GM19328 (cell line): ENCODE measurements around the gene PRSS36.

Source experiments
- ATAC-seq: cut with Tn5 transposase; IDR thresholded peaks from one replicate; pipeline ENCODE4 v1.9.1; 2021; ENCODE audit warnings: mild to moderate bottlenecking, moderate library complexity; ENCODE audit not compliant: unreplicated experiment

PRSS36 gene

GRCh38 chr16:31128711-31129567 lies 20.9 kb downstream of the PRSS36 start:
- ATAC-seq: no peak

GRCh38 chr16:31127182-31127581 lies 22.7 kb downstream of the PRSS36 start:
- no peak for ATAC-seq

- ATAC-seq: no peak
These were observed 24.0 kb downstream of the PRSS36 start for GRCh38 chr16:31125844-31126243.

- no peak for ATAC-seq
These were observed 29.7 kb downstream of the PRSS36 start for GRCh38 chr16:31120129-31120528.

GRCh38 chr16:31118223-31119155 lies 31.4 kb downstream of the PRSS36 start:
- no peak for ATAC-seq

DNA sequence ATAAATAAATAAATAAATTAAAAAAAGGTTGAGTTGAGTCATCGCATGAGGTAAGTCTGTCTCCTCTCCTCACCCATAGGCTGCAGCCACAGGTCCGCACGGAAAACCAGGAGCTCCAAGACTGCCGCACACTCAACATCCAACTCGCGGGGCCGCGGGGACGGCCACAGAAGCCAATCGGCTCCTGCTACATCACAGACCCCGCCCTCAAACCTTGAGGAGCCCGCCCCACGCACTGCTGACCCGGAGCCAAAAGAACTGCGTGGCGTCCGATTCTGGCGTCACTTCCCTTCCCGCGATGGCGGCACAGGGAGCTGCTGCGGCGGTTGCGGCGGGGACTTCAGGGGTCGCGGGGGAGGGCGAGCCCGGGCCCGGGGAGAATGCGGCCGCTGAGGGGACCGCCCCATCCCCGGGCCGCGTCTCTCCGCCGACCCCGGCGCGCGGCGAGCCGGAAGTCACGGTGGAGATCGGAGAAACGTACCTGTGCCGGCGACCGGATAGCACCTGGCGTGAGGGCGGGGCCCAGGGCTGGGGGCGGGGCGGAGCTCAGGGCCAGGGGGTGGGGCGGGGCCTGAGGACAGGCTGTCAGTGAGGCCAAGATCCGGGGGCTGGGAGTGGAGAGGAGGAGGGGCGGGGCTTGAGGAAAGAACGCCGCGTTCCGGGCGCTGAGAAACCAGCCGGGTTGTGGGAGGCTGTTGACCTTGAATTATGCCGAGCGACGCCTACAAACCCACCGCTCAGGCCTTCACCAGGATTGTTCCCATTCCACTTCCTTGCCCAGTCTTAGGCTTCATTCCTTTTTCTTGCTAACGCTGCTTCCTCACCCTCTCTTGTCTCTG lies 32.3 kb downstream of the PRSS36 start, which contains the start of gene KAT8:
Gene KAT8, plus strand, starts transcription at position 281 of the 839 bp plus-strand sequence. Its CDS starts 18 bp downstream, at position 299.
- peak; percentile 89 for ATAC-seq

DNA sequence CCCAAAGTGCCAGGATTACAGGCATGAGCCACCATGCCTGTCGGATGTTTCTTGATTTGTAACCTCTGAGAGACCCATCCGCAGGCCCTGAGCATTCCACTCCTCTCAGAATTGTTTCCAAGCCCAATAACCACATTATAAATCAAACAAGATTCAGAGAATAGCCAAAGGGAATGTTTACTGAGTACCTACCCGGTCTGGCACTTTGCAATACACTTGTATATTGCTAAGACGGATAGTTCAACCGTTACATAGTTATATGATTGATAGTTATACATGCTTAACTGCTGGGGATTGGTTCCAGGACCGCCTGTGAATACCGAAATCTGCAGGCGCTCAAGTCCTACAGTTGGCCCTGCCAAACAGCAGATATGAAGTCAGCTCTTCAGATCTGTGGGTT lies 35.4 kb downstream of the PRSS36 start:
- ATAC-seq: no peak

DNA sequence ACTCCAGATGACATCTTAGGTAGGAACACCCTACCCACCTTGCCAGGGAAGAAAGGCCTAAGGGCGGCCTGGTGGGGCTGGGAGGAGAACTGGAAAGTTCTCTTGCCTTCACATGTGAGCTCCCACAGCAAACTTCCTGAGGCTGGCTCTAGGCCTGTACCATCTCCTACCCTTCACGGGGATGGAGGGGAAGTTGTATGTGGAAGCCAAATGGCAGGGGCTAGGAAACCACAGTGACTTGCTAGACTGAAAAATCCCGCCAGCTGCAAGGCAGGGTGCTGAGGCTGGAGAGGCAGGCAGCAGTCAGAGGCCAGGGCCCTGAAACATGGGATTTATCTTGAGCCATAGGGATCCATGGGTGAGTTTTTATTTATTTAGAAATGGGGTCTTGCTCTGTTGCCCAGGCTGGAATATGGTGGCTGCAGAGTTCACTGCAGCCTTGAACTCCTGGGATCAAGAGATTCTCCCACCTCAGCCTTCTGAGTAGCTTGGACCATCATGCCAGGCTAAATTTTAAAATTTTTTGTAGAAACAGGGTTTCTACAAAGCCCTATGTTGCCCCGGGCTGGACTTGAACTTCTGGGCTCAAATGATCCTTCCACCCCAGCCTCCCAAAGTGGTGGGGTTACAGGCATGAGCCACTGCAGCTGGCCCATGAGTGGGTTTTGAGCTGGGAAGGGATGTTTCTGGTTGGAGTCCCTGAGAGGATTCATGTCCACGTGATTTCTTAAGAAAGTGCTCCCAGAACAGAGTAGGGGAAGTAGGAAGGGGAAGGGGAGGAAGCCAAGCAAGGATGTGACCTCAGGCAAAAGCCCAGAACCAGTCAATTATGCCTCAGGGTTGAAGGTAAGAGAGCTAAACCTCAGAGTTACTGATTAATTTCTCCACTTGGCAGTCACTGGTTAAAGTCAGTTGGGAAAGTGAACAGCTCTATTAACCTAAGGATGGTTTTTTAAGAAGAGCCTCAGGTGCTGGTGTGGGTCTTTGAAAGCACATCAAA lies 36.4 kb downstream of the PRSS36 start:
- no peak for ATAC-seq

GRCh38 chr16:31112711-31113110 lies 37.2 kb downstream of the PRSS36 start:
- no peak for ATAC-seq

- no peak for ATAC-seq
These were observed 37.9 kb downstream of the PRSS36 start for GRCh38 chr16:31111881-31112466.

DNA sequence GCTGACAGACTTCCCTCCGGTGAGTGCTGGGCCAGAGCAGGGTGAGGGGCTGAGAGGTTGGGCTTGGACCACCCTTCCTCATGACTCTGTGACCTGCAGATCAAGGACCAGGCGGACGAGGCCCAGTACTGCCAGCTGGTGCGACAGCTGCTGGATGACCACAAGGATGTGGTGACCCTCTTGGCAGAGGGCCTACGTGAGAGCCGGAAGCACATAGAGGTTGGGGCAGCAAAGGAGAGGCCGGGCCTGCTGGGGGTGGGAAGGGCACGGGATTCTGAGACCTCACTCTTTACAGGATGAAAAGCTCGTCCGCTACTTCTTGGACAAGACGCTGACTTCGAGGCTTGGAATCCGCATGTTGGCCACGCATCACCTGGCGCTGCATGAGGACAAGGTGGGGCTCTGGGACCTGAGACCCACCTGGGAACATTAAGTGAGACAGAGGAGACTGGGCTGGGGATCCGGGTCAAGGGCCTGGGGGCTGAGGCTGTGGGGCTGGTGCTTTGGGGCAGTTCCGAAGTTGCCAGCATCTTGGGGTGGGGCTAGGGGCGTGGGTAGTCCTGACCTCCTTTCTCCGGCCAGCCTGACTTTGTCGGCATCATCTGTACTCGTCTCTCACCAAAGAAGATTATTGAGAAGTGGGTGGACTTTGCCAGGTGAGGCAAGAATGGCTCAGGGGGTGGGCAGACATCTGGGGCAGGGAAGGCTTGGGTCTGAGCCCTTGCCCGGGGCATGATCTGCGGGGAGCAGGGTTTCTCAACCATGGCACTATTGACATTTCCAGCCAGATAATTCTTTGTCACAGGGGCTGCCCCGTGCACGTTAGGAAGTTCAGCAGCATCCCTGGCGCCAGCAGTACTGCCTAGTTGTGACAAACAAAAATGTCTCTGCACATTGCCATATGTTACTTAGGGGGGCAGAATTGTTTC lies 39.5 kb downstream of the PRSS36 start:
- no peak for ATAC-seq

- ATAC-seq: no peak
These were observed 40.2 kb downstream of the PRSS36 start for GRCh38 chr16:31109622-31110021.

DNA sequence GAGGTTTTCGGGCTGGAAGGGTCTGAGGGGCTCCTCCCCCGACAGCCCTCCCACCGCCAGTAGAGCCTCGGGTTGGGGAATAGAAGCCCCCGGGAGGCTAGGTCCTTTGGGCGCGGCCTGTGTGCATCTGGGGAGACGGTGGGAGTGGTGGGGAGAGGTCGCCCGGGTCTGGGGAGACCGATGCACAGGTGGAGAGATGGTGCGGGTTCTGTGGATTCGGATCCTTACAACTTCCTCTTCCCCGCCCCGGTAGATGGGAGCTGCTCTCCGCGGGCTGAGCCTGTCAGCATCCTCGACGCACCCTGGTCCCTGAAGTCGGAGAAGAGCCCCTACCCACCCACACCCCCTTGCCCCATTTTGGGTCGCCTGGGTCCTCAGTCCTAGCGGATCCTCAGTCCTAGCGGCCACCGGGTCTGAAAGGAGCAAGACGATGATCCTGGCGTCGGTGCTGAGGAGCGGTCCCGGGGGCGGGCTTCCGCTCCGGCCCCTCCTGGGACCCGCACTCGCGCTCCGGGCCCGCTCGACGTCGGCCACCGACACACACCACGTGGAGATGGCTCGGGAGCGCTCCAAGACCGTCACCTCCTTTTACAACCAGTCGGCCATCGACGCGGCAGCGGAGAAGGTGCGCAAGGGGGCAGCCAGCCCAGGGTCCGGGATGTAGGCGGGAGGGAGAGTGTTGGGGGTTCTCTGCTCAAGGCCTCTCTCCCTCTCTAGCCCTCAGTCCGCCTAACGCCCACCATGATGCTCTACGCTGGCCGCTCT lies 40.9 kb downstream of the PRSS36 start:
- ATAC-seq: no peak

DNA sequence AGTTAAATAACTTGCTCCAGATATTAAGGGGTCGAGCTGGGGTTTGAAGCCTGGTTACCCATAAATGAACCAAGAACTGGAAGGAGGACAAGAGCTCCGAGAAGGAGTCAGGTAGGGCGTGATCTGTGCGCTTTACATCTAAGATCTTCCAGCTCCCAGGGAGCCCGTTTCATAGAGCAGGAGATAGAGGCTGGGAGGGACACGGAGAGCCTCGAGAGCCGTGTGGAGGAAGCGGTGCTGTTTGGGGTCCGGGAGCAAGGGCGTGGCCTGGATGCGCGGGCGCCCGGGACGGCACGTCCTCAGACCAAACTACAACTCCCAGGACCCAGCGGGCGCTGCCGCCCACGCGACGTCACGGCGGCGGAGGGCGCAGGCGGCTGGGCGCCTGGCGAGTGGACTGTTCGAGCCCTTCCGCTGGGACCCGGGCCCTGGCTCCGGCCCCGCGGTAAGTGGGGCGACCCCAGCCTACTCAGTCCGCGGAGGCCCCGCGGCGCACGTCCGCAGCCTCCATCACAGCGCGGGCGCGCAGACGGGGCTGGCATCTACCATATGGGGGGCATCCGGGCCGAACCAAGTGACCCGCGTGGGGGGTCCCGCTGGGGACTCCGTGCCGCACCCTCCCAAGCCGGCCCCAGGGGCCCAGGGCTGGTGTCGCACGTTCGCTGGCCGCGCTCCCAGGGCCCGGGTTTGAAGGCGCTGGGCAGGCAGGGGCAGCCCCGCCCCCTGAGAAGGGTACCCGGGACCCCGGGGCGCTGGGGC lies 41.7 kb downstream of the PRSS36 start, which contains the start of gene BCKDK:
Gene BCKDK, plus strand, starts transcription at position 352 of the 759 bp plus-strand sequence. CDS start 838 bp downstream, outside the sequence.
- peak; percentile 84 for ATAC-seq

DNA sequence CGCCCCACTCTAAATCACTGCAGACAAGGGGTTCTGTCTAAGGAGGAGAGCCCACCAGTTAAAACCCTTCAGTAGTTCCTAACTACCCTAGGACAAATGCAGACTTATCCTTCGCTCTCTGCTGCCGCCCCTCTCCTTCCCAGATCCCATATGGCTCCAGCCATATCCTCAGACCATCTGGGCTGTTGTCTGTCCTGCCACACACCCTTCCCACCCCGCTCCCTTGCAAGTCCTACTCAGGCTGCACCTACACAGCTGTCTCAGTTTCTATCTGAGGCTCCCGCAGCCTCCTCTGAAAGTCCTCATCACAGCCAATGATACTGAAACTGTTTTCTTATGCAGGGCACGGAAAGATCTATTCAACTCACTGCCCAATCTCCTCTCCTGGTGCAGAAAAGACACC lies 42.4 kb downstream of the PRSS36 start:
- no peak for ATAC-seq
